Tibial artery (tissue), 4 donors: ENCODE measurements around the gene MGAT5.
A peak's percentile ranks its signal among the peaks of the same experiment; 100 is the strongest.
"Not testable (repeated sequence)": the region's sequence is repeated elsewhere in the genome, so short reads cannot be mapped to it uniquely, and the experiment has no call there.

ENCODE experiments used
- DNase-seq, 2 donors: peaks; one replicate each; pipeline ENCODE4 v3.0.0-alpha.2; 2019
- H3K27ac ChIP-seq, 2 donors: fragments of 200-600 bp; sonication (generic) in 1 of 2; 1 replicate in 1 of 2; 2 replicates in 1 of 2; pipeline ENCODE4 v1.5.1; 2018 to 2019; ENCODE audit warnings: mild to moderate bottlenecking in 1 of 2
- H3K27me3 ChIP-seq, 2 donors: fragments of 200-600 bp; sonication (generic) in 1 of 2; one replicate each; pipeline versions ENCODE4 v1.5.1 to v1.6.0; 2016 to 2019
- H3K36me3 ChIP-seq, 3 donors: fragments of 200-600 bp; sonication (generic) in 2 of 3; one replicate each; pipeline ENCODE4 v1.5.1; 2016 to 2019; ENCODE audit warnings: mild to moderate bottlenecking in 2 of 3
- H3K4me1 ChIP-seq, 4 donors: fragments of 200-600 bp; sonication (generic) in 2 of 4; 1 replicate in 3 of 4; 2 replicates in 1 of 4; pipeline ENCODE4 v1.5.1; 2016 to 2019
- H3K4me3 ChIP-seq, 2 donors: fragments of 200-600 bp; sonication (generic) in 1 of 2; 1 replicate in 1 of 2; 2 replicates in 1 of 2; pipeline ENCODE4 v1.5.1; 2018 to 2019; ENCODE audit warnings: mild to moderate bottlenecking in 2 of 2
- H3K9me3 ChIP-seq, 3 donors: fragments of 200-600 bp; sonication (generic) in 1 of 3; one replicate each; pipeline ENCODE4 v1.5.1; 2016 to 2019
- intact Hi-C: fragments of 100-400 bp; cut with DNase I; formaldehyde crosslinking; loops from one replicate; pipeline ENCODE4 v1.15.0; 2023; ENCODE audit warnings: low total_unique reads
- TF ChIP-seq, protein P1 (sequence below), 2 experiments: fragments of 200-600 bp in 1 of 2; fragments of 450-650 bp in 1 of 2; IDR thresholded peaks; one replicate each; pipeline ENCODE4 v1.5.1; 2017 to 2019; ENCODE audit warnings: antibody characterized with exemption in 2 of 2, mild to moderate bottlenecking in 1 of 2, moderate library complexity in 1 of 2

The MGAT5 gene

DNA sequence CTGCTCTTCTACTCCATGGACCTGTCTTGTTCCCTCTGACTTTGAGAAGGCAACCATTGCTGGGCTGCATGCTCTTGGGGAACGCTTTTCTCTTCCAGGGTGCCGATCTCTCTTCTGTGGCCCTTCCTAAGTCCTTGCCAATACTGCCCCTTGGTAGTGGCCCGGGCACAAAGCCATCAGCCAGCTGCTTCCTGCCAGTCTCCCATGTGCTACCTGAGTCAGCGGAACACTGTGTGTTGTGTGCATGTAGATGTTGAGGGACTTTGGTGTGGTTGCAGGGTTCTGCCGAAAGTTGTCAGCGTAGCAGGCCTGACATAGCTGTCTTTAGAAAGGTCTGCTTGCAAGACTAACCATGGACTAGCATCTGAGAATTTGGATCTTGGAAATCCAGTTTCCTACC is 35.4 kb downstream of the MGAT5 start:
- DNase-seq = peak; percentile 48 to 76

DNA sequence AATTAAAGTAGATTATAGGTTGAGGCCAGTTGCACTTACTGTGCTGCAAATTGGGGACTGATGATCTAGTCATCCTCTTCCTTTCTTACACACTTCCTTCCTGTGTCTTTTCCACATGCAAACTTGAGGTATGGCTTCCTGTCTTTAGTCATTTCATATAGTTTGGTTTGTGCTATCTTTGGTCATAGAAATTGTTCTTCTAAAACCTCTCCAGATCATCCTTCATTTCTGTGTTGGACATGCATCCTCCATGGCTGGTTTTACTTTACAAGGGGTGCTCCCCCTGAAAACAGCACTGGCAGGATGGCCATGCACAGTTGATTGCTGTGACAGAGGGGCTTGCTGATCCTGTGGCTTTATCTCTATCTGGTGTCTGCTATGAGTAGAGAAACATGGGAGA is 36.5 kb downstream of the MGAT5 start:
- intact Hi-C loops = no loop called here
- H3K9me3 ChIP-seq = no peaks in the 10 kb centered on the region
- TF ChIP-seq, protein P1, sequence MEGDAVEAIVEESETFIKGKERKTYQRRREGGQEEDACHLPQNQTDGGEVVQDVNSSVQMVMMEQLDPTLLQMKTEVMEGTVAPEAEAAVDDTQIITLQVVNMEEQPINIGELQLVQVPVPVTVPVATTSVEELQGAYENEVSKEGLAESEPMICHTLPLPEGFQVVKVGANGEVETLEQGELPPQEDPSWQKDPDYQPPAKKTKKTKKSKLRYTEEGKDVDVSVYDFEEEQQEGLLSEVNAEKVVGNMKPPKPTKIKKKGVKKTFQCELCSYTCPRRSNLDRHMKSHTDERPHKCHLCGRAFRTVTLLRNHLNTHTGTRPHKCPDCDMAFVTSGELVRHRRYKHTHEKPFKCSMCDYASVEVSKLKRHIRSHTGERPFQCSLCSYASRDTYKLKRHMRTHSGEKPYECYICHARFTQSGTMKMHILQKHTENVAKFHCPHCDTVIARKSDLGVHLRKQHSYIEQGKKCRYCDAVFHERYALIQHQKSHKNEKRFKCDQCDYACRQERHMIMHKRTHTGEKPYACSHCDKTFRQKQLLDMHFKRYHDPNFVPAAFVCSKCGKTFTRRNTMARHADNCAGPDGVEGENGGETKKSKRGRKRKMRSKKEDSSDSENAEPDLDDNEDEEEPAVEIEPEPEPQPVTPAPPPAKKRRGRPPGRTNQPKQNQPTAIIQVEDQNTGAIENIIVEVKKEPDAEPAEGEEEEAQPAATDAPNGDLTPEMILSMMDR (IDR thresholded peaks at IDR 0.05) = no peak
- no peaks in the 10 kb centered on the region for H3K36me3 ChIP-seq
- no peak overlapping the region for H3K4me3 ChIP-seq
- DNase-seq = no peak
- H3K27ac ChIP-seq = no peak overlapping the region
- H3K4me1 ChIP-seq = peaks cover 0 to 16% (median 1%) of the 10 kb centered on the region in 4 donors
- no peaks in the 10 kb centered on the region for H3K27me3 ChIP-seq

More for the DNA sequence above, 35.4 kb downstream of the MGAT5 start:
- intact Hi-C loops = no loop called here
- Histone ChIP-seq H3K36me3 (no peaks in the 10 kb centered on the region), H3K4me3 (no peak overlapping the region), H3K4me1 (peaks cover 0 to 6% (median 0%) of the 10 kb centered on the region in 4 donors), H3K27me3 (no peaks in the 10 kb centered on the region), H3K27ac (no peak overlapping the region), H3K9me3 (no peaks in the 10 kb centered on the region)
- TF ChIP-seq, protein P1 (IDR thresholded peaks at IDR 0.05) = no peak

- Histone ChIP-seq H3K9me3 (no peaks in the 10 kb centered on the region), H3K27me3 (no peaks in the 10 kb centered on the region), H3K4me3 (no peak overlapping the region), H3K27ac (no peak overlapping the region), H3K36me3 (no peaks in the 10 kb centered on the region), H3K4me1 (peaks cover 0 to 31% (median 12%) of the 10 kb centered on the region in 4 donors)
- intact Hi-C loops = no loop called here
- no peak for DNase-seq
- TF ChIP-seq, protein P1 (IDR thresholded peaks at IDR 0.05) = no peak
Measured at GRCh38 chr2:134292514-134292913, 38.6 kb downstream of the MGAT5 start.

DNA sequence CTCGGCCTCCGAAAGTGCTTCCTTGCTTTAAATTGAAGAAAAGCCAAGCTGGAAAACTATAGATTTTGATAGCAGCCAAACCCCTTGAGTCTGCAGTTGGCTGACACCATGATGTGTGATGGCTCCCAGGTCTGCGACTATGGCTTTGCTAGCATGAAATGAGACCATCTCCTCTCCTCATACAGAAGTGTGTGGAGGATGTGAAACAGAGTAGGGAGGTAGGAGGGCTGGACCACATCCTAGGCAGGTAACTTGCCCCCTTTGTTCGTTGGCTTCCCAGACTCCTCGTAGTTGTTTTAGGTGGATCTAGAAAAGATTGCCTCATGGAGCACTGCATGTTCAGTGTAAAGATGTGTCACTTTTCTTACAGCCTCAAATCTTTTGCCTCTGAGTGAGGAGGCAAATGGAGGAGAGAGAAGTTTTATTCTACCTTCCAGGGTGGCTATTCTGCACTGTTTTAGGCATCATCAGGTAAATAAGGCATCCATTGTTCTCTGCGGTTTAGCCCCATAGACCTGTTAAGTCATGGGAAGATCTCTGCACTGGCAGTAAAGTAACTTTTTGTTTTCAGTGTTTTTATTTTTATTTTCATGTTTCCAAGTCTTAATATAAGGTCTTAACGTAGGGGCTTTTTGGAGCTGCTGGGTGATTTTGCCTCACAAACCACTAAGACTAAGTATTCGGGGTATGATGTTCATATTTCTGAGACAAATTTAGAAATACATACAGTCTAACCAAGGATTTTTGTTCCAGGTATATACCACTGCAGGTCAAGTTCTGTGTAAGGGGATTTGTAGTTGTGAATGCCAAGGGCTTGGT is 40.1 kb downstream of the MGAT5 start:
- intact Hi-C loops = no loop called here
- Histone ChIP-seq H3K9me3 (no peaks in the 10 kb centered on the region), H3K4me3 (no peak overlapping the region), H3K36me3 (no peaks in the 10 kb centered on the region), H3K27me3 (no peaks in the 10 kb centered on the region), H3K27ac (peak overlapping the region in 1 of 2 donors; percentile 49), H3K4me1 (peaks cover 0 to 25% (median 12%) of the 10 kb centered on the region in 4 donors)
- DNase-seq = no peak
- TF ChIP-seq, protein P1 (IDR thresholded peaks at IDR 0.05) = no peak

- intact Hi-C loops, H3K9me3 ChIP-seq, DNase-seq, H3K36me3 ChIP-seq, H3K27me3 ChIP-seq, H3K4me3 ChIP-seq: not testable (repeated sequence)
- peak overlapping the region; percentile 49 to 54 for H3K27ac ChIP-seq
- peaks cover 0 to 25% (median 12%) of the 10 kb centered on the region in 4 donors for H3K4me1 ChIP-seq
Measured at GRCh38 chr2:134294598-134294997, 40.7 kb downstream of the MGAT5 start.

DNA sequence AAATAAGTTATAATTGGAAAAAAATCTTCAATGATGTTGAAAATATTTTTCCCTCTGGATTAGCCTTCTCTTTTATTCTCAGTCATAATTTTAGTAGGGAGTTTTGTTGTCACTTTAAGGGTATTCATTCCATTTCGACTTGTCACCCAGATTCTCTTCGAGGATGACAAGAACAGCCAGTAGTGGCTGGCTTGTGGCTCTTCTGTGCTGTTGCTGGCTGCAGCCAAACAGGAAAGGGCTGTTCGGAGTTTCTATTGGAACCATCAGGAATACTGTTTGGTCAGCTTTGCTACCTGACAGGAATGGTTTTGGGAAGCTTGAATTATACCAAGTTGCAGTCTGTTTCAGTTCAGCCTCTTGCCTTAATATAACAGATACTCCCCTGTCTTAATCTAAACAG is 41.6 kb downstream of the MGAT5 start:
- Histone ChIP-seq H3K9me3 (no peaks in the 10 kb centered on the region), H3K4me3 (no peak overlapping the region), H3K27me3 (no peaks in the 10 kb centered on the region), H3K4me1 (peaks cover 0 to 25% (median 12%) of the 10 kb centered on the region in 4 donors), H3K27ac (peak overlapping the region; percentile 49 to 54), H3K36me3 (no peaks in the 10 kb centered on the region)
- no peak for DNase-seq
- intact Hi-C loops = no loop called here
- TF ChIP-seq, protein P1 (IDR thresholded peaks at IDR 0.05) = no peak
